ENCODE data around the gene AGAP1. TPM values are rescaled to one million over a fixed set of nuclear protein-coding genes. Genes with fewer than 3 reads are reported as not detected.

The AGAP1 gene
- total RNA-seq, 1 experiment from 2014 or later = 25.8 TPM

DNA sequence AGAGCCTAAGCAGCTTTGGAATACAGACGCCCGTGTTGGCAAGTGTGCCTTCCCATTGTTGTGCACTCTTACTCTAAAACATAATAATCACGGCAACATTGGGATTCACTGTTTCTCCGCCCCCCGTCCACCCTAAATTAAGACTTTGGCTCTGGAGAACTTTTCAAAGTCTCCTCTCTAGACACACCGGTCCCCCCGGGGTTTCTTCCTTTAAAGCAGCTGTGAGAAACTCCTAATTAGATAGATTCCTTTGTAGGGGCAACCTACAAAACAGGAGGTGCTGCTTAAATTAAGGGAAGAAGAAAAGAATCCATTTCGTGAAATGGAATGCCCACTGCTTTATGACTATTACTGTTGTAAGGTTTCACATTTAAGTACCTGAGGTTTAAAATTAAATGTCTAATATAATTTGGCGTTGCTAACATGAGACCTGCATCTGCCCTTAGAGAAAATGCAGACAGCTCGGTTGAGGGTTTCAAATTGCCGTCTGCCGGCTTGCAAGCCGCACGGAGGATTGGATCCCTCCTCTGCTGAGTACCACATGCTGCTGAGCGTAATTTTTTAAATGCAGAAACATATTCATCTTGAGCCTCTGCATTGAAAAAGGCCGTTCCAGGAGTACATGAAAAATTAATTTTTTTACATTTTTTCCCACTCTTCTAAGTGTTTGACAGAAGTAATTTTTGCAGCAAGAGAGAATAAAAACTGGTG lies 441.1 kb downstream of the AGAP1 start:
- Histone ChIP-seq H3K27ac (ENCODE audit: insufficient read length, low read depth, low read length) (no peak overlapping the region), H2AFZ (ENCODE audit: low read length) (no peak overlapping the region), H2AK5ac (ENCODE audit: insufficient read length, low read length) (no peak overlapping the region), H2BK20ac (ENCODE audit: low read depth, low read length, poor library complexity, severe bottlenecking) (no peak overlapping the region), H4K5ac (ENCODE audit: insufficient read length, low read depth, low read length) (no peak overlapping the region), H2BK15ac (ENCODE audit: low read depth, low read length) (no peak overlapping the region), H3K27me3 (ENCODE audit: insufficient read depth, low read length) (no peaks in the 10 kb centered on the region), H3K4me1 (ENCODE audit: insufficient read depth, low read length) (no peaks in the 10 kb centered on the region), H4K8ac (replicated peaks; ENCODE audit: insufficient read length, low read depth, low read length) (no peak overlapping the region), H3K4me2 (ENCODE audit: insufficient read depth, insufficient read length, low read length) (no peak overlapping the region), H2BK12ac (ENCODE audit: insufficient read length, low read depth, low read length) (no peak overlapping the region), H3K9me3 (ENCODE audit: control insufficient read depth, low read depth, low read length) (no peaks in the 10 kb centered on the region), H3K23me2 (ENCODE audit: insufficient read length, low read depth, low read length, poor library complexity, severe bottlenecking) (no peaks in the 10 kb centered on the region), H3K14ac (ENCODE audit: insufficient read depth, low read length) (no peak overlapping the region), H3K9ac (ENCODE audit: extremely low read depth, insufficient read length, low read length) (no peak overlapping the region), H3K23ac (ENCODE audit: insufficient read length, low read depth, low read length) (no peak overlapping the region), H3K4ac (ENCODE audit: low read depth, low read length) (no peak overlapping the region), H3K18ac (ENCODE audit: insufficient read length, low read depth, low read length) (no peak overlapping the region), H2BK5ac (ENCODE audit: insufficient read length, low read length) (no peak overlapping the region), H3K79me2 (ENCODE audit: insufficient read depth, low read length) (no peaks in the 10 kb centered on the region), H4K20me1 (ENCODE audit: control insufficient read depth, insufficient read depth, insufficient read length) (no peaks in the 10 kb centered on the region), H2BK120ac (ENCODE audit: low read depth, low read length, poor library complexity, severe bottlenecking) (no peak overlapping the region), H3T11ph (ENCODE audit: low read length) (no peak overlapping the region), H3K79me1 (ENCODE audit: insufficient read depth, low read depth, low read length, poor library complexity, severe bottlenecking) (no peaks in the 10 kb centered on the region), H3K56ac (ENCODE audit: insufficient read length, low read depth, low read length) (no peak overlapping the region), H4K91ac (ENCODE audit: insufficient read length, low read depth, low read length) (no peak overlapping the region)
- H3K4me1 Mint-ChIP-seq = peaks cover 2 to 10% of the 10 kb centered on the region in 2 experiments
- peaks cover 4 to 5% of the 10 kb centered on the region in 2 experiments; a peak in 3 of 5 replicates for H3K9me3 Mint-ChIP-seq
- peak; percentile 8 for DNase-seq
- H3K36me3 Mint-ChIP-seq (ENCODE audit: insufficient read depth in 1 of 3, low read depth in 3 of 3) = peaks cover 5 to 22% (median 17%) of the 10 kb centered on the region in 3 experiments
- TF ChIP-seq, protein P1, sequence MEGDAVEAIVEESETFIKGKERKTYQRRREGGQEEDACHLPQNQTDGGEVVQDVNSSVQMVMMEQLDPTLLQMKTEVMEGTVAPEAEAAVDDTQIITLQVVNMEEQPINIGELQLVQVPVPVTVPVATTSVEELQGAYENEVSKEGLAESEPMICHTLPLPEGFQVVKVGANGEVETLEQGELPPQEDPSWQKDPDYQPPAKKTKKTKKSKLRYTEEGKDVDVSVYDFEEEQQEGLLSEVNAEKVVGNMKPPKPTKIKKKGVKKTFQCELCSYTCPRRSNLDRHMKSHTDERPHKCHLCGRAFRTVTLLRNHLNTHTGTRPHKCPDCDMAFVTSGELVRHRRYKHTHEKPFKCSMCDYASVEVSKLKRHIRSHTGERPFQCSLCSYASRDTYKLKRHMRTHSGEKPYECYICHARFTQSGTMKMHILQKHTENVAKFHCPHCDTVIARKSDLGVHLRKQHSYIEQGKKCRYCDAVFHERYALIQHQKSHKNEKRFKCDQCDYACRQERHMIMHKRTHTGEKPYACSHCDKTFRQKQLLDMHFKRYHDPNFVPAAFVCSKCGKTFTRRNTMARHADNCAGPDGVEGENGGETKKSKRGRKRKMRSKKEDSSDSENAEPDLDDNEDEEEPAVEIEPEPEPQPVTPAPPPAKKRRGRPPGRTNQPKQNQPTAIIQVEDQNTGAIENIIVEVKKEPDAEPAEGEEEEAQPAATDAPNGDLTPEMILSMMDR (conservative IDR thresholded peaks at IDR 0.05) = no peak
- H3K27ac Mint-ChIP-seq = peak overlapping the region in 1 of 3 experiments; percentile 32; a peak in 1 of 7 replicates
- no peaks in the 10 kb centered on the region for H3K27me3 Mint-ChIP-seq (ENCODE audit: low read depth)
- no CpG with 5 or more reads among the region's 16 CpGs for WGBS (ENCODE audit: extremely low coverage, insufficient read length, low lambda C conversion rate)
- no peak overlapping the region for H3K4me3 Mint-ChIP-seq

Measured in H9 (cell line).